IMR-90 (cell line): ENCODE data around the gene MAGI3. TPM values are rescaled to one million over a fixed set of nuclear protein-coding genes. Genes with fewer than 3 reads are reported as not detected.

Experiments
- ATAC-seq: fragments of 200-7000 bp; cut with Tn5 transposase; 2 replicates; pipeline ENCODE4 v1.9.1; 2020; ENCODE audit warnings: low read depth, mild to moderate bottlenecking, moderate library complexity
- BruUV-seq: library from RNA; stranded (reverse); fragments of 400-500 nt; replicated peaks from 2 replicates; lab custom pipeline; 2021; lab: Mats Ljungman, UMichigan
- CTCF ChIA-PET: fragments of 300-600 bp; formaldehyde crosslinking; extraction: SDS; loops from one replicate; lab custom pipeline; 2021; ENCODE audit warnings: antibody characterized with exemption; lab: Yijun Ruan, JAX
- POLR2A ChIA-PET: fragments of 300-600 bp; sonication (Branson Sonifier 250); formaldehyde crosslinking; loops from one replicate; lab custom pipeline; 2022; ENCODE audit warnings: antibody characterized with exemption; ENCODE audit not compliant: unreplicated experiment; lab: Charles Lee
- DNase-seq: peaks from one replicate; pipeline ENCODE4 v3.0.0; 2013
- H2AFZ ChIP-seq: replicated peaks from 2 replicates; pipeline ENCODE3; 2013; ENCODE audit warnings: low read length, mild to moderate bottlenecking; ENCODE audit not compliant: poor library complexity
- H2AK5ac ChIP-seq: 2 replicates; pipeline ENCODE4 v1.6.1; 2013; ENCODE audit warnings: low read depth, low read length, inconsistent platforms
- H2AK9ac ChIP-seq: replicated peaks from 2 replicates; pipeline ENCODE3; 2013; ENCODE audit warnings: mild to moderate bottlenecking, low read depth, low read length, moderate library complexity; ENCODE audit not compliant: poor library complexity
- H2BK120ac ChIP-seq: 2 replicates; pipeline ENCODE4 v1.6.1; 2013; ENCODE audit warnings: low read depth, low read length, inconsistent platforms
- H2BK15ac ChIP-seq: 3 replicates; pipeline ENCODE4 v1.6.1; 2013; ENCODE audit warnings: low read depth, low read length, inconsistent platforms
- H2BK20ac ChIP-seq: 2 replicates; pipeline ENCODE4 v1.6.1; 2013; ENCODE audit warnings: low read depth, mild to moderate bottlenecking, inconsistent platforms, low read length, moderate library complexity
- H2BK5ac ChIP-seq: 2 replicates; pipeline ENCODE4 v1.6.1; 2013; ENCODE audit warnings: mild to moderate bottlenecking, low read depth, low read length, inconsistent platforms; ENCODE audit not compliant: poor library complexity, severe bottlenecking
- H3K14ac ChIP-seq: replicated peaks from 2 replicates; pipeline ENCODE4 v1.6.1; 2013; ENCODE audit warnings: low read depth, low read length, inconsistent platforms
- H3K18ac ChIP-seq: 2 replicates; pipeline ENCODE4 v1.6.1; 2013; ENCODE audit warnings: low read depth, low read length, control low read depth
- H3K23ac ChIP-seq: 2 replicates; pipeline ENCODE4 v1.6.1; 2013; ENCODE audit warnings: low read depth, low read length, inconsistent platforms
- H3K27ac ChIP-seq: 2 replicates; pipeline ENCODE4 v1.5.1; 2013; ENCODE audit warnings: mild to moderate bottlenecking, control low read depth, low read length; ENCODE audit not compliant: insufficient read depth
- H3K27me3 ChIP-seq: 2 replicates; pipeline ENCODE4 v1.6.1; 2013; ENCODE audit warnings: low read length; ENCODE audit not compliant: control insufficient read depth, insufficient read depth
- H3K36me3 ChIP-seq: 2 replicates; pipeline ENCODE4 v1.6.1; 2013; ENCODE audit warnings: low read length, mixed read lengths; ENCODE audit not compliant: control insufficient read depth, insufficient read depth
- H3K4ac ChIP-seq: 2 replicates; pipeline ENCODE4 v1.6.1; 2013; ENCODE audit warnings: low read depth, low read length, inconsistent platforms
- H3K4me1 ChIP-seq: 2 replicates; pipeline ENCODE4 v1.6.1; 2013; ENCODE audit warnings: low read length, mixed read lengths; ENCODE audit not compliant: control insufficient read depth, insufficient read depth
- H3K4me2 ChIP-seq: 2 replicates; pipeline ENCODE4 v1.6.1; 2013; ENCODE audit warnings: low read depth, mild to moderate bottlenecking, control low read depth, low read length, moderate library complexity
- H3K4me3 ChIP-seq: 2 replicates; pipeline ENCODE4 v1.5.1; 2013; ENCODE audit warnings: low read depth, mild to moderate bottlenecking, control low read depth, low read length, moderate library complexity; ENCODE audit not compliant: insufficient read depth
- H3K56ac ChIP-seq: 2 replicates; pipeline ENCODE4 v1.6.1; 2013; ENCODE audit warnings: low read length, inconsistent platforms; ENCODE audit not compliant: insufficient read depth; ENCODE audit errors: extremely low read depth
- H3K79me1 ChIP-seq, 2 experiments: 2 replicates each; pipeline ENCODE4 v1.6.1; 2013; ENCODE audit warnings: low read length in 2 of 2, inconsistent platforms in 1 of 2, low read depth in 1 of 2
- H3K9ac ChIP-seq: 2 replicates; pipeline ENCODE4 v1.6.1; 2013; ENCODE audit warnings: low read depth, low read length, control low read depth
- H3K9me1 ChIP-seq: 2 replicates; pipeline ENCODE4 v1.6.1; 2013; ENCODE audit warnings: low read length, inconsistent platforms; ENCODE audit not compliant: insufficient read depth
- H3K9me3 ChIP-seq: 2 replicates; pipeline ENCODE4 v1.6.1; 2013; ENCODE audit warnings: low read length; ENCODE audit not compliant: control insufficient read depth, insufficient read depth
- H4K20me1 ChIP-seq: 2 replicates; pipeline ENCODE4 v1.6.1; 2013; ENCODE audit warnings: low read length, inconsistent platforms; ENCODE audit not compliant: insufficient read depth
- H4K5ac ChIP-seq: 2 replicates; pipeline ENCODE4 v1.6.1; 2013; ENCODE audit warnings: mild to moderate bottlenecking, low read depth, low read length, control low read depth
- H4K8ac ChIP-seq, 2 experiments: 2 replicates each; pipeline ENCODE4 v1.6.1; 2013; ENCODE audit warnings: low read depth in 2 of 2, low read length in 2 of 2, control low read depth in 1 of 2, inconsistent platforms in 1 of 2
- H4K91ac ChIP-seq: 2 replicates; pipeline ENCODE4 v1.6.1; 2013; ENCODE audit warnings: low read depth, low read length, inconsistent platforms; ENCODE audit not compliant: insufficient read depth
- FOS ChIP-seq: fragments of 150-350 bp; IDR thresholded peaks from 2 replicates; pipeline ENCODE4 v1.6.1; 2016; ENCODE audit warnings: low read depth, low read length
- MAZ ChIP-seq: IDR thresholded peaks from 2 replicates; pipeline ENCODE4 v1.6.1; 2012; ENCODE audit warnings: low read depth, mild to moderate bottlenecking, low read length, improper control_type of control experiment, moderate library complexity, borderline replicate concordance
- MXI1 ChIP-seq: IDR thresholded peaks from 2 replicates; pipeline ENCODE4 v1.6.1; 2012; ENCODE audit warnings: low read depth, mild to moderate bottlenecking, low read length, moderate library complexity, borderline replicate concordance
- NFE2L2 ChIP-seq: fragments of 150-350 bp; IDR thresholded peaks from 2 replicates; pipeline ENCODE4 v1.6.1; 2016; ENCODE audit warnings: low read depth, mild to moderate bottlenecking, low read length
- POLR2A ChIP-seq: IDR thresholded peaks from 2 replicates; pipeline ENCODE4 v1.6.1; 2012; ENCODE audit warnings: mild to moderate bottlenecking, low read depth, low read length
- RAD21 ChIP-seq: IDR thresholded peaks from 2 replicates; pipeline ENCODE4 v1.6.1; 2012; ENCODE audit warnings: low read length, improper control_type of control experiment
- RCOR1 ChIP-seq: IDR thresholded peaks from 2 replicates; pipeline ENCODE4 v1.6.1; 2012; ENCODE audit warnings: mild to moderate bottlenecking, low read length, improper control_type of control experiment; ENCODE audit not compliant: insufficient replicate concordance
- SMC3 ChIP-seq: fragments of 150-350 bp; IDR thresholded peaks from 2 replicates; pipeline ENCODE4 v1.6.1; 2016; ENCODE audit warnings: low read depth, mild to moderate bottlenecking, antibody characterized with exemption, low read length, moderate library complexity
- dilution Hi-C: fragments of 300-500 bp; cut with HindIII; formaldehyde crosslinking; loops from one replicate; pipeline ENCODE4 v1.14.3; 2018; ENCODE audit warnings: low sequenced_read_pairs; ENCODE audit not compliant: unreplicated experiment
- in situ Hi-C: fragments of 300-500 bp; cut with MboI; formaldehyde crosslinking; loops from 3 replicates; pipeline ENCODE4 v1.14.3; 2019; ENCODE audit warnings: low sequenced_read_pairs, inconsistent platforms, mixed read lengths
- intact Hi-C: fragments of 100-400 bp; cut with micrococcal nuclease; formaldehyde crosslinking; loops from 2 replicates; pipeline ENCODE4 v1.10.0; 2022
- polyA plus RNA-seq, 3 experiments: library from polyadenylated mRNA; depleted of rRNA; stranded (reverse); fragments of >200 nt; gene quantifications; 2 replicates each; pipeline ENCODE4 v1.2.3, GENCODE V29; 2012; ENCODE audit warnings: low replicate concordance in 1 of 3
- total RNA-seq: library from RNA; depleted of rRNA; stranded (reverse); fragments of >200 nt; gene quantifications from 2 replicates; pipeline ENCODE4 v1.2.3, GENCODE V29; 2012
- TF ChIP-seq, protein P1 (sequence below): conservative IDR thresholded peaks from 2 replicates; pipeline ENCODE4 v1.5.1; 2012; ENCODE audit warnings: mild to moderate bottlenecking, low read depth, low read length, improper control_type of control experiment

Gene MAGI3
- total and polyA plus RNA-seq, 2 of the 4 experiments (the other 2 are of a cell fraction) = 2.5 to 8.8 TPM

DNA sequence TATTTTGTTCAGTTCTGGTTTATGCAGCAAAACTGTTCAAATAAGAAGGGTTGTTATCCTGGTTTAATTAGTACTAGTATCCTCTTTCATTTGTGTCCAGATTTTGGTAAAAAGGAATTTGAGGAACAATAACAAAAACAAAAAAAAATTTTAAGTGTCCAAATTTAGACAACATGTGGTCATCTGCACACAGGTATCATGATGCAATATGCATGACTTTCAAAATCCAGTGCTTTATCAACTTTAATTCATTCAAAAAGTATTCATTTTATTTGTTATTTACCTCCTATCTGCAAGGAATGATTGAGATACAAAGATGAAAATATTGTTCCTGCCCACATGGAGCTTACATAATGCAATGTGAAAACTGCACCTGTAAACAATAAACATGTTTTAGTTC is 16.7 kb upstream of the MAGI3 start:
- Histone ChIP-seq H3K9me3 (no peaks in the 10 kb centered on the region), H3K4me3 (no peak overlapping the region), H2AK5ac (no peak overlapping the region), H3K4me1 (no peaks in the 10 kb centered on the region), H3K27me3 (no peaks in the 10 kb centered on the region; the same call in 1 of the 2 replicates), H4K91ac (no peak overlapping the region), H3K4me2 (no peak overlapping the region), H2BK20ac (no peak overlapping the region), H2AK9ac (no peak overlapping the region), H3K14ac (no peak overlapping the region), H3K23ac (no peak overlapping the region), H3K4ac (no peak overlapping the region), H4K5ac (no peak overlapping the region), H3K27ac (no peak overlapping the region), H4K20me1 (no peaks in the 10 kb centered on the region), H4K8ac (no peak overlapping the region), H2BK120ac (no peak overlapping the region), H3K36me3 (no peaks in the 10 kb centered on the region), H3K18ac (no peak overlapping the region), H2AFZ (no peak overlapping the region), H2BK15ac (no peak overlapping the region), H2BK5ac (no peak overlapping the region), H3K9ac (no peak overlapping the region), H3K56ac (no peak overlapping the region), H3K79me1 (no peaks in the 10 kb centered on the region), H3K9me1 (no peaks in the 10 kb centered on the region)
- TF ChIP-seq MAZ = no peak
- TF ChIP-seq RCOR1 = no peak
- no peak for TF ChIP-seq RAD21
- TF ChIP-seq POLR2A = no peak
- TF ChIP-seq SMC3 = no peak
- TF ChIP-seq, protein P1, sequence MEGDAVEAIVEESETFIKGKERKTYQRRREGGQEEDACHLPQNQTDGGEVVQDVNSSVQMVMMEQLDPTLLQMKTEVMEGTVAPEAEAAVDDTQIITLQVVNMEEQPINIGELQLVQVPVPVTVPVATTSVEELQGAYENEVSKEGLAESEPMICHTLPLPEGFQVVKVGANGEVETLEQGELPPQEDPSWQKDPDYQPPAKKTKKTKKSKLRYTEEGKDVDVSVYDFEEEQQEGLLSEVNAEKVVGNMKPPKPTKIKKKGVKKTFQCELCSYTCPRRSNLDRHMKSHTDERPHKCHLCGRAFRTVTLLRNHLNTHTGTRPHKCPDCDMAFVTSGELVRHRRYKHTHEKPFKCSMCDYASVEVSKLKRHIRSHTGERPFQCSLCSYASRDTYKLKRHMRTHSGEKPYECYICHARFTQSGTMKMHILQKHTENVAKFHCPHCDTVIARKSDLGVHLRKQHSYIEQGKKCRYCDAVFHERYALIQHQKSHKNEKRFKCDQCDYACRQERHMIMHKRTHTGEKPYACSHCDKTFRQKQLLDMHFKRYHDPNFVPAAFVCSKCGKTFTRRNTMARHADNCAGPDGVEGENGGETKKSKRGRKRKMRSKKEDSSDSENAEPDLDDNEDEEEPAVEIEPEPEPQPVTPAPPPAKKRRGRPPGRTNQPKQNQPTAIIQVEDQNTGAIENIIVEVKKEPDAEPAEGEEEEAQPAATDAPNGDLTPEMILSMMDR = no peak
- no peak for TF ChIP-seq MXI1
- no peak for TF ChIP-seq NFE2L2
- no peak for TF ChIP-seq FOS
- intact Hi-C loops = no loop called here
- ATAC-seq (no peak), DNase-seq (no peak)
- no TSS peak for BruUV-seq
- CTCF ChIA-PET = no interaction called here
- POLR2A ChIA-PET = no interaction called here
- dilution Hi-C loops = no loop called here
- in situ Hi-C loops = no loop called here
